Femur (tissue), 1 donor: Measurements from ENCODE around the gene HPCAL1.

ENCODE experiments used
- DNase-seq: peaks from one replicate; pipeline ENCODE4 v3.0.0-alpha.2; 2017

Gene HPCAL1

GRCh38 chr2:10410001-10410822 lies 107.5 kb downstream of the HPCAL1 start:
- peak; percentile 74 for DNase-seq

DNA sequence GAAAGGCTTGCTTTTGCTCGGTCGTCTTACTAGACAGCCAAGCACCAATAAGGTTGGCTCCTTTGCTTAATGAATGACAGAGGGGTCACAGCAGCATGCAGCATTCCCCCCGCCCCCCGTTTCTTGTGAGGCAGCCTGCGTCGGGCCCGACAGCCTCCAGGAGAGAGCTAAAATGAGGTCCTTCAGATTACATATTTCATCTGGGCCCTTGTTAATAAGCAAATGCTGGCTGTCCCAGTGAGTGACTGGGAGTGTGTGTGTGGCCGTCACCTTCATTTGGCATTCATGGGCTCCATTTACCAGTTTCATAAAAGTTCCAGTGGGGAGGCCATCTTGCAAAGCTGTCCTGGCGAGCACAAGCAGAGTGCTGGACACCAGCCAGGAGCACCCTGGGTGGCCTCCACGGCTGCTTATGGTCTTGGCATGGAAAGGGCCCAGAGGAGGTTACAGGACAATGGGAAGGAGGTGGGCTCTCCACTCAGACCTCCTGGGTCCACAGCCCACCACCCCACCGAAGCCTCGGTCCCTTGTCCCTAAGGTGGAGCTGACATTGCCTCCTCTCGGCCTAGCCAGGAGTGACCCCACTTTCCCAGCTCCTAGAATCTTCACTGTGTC lies 108.2 kb downstream of the HPCAL1 start:
- DNase-seq: no peak

DNA sequence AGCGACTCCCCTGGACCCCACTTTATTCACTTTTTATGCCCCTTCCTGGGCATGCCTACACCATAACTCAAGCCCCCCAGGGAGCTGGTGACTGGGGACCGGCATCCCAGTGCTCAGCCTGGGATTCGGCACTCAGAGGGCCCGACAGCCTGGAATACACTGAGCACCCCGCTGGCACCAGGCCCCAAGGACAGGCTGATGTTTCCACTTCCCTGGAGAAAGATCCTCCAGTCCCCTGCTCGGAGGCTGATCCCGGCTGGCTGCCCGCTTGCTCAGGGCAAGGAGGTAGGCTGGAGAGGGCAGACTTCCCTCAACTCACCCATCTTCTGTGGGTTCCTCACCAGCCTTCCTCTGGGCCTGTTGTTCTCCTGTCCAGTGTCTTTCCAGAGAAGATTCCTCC lies 108.9 kb downstream of the HPCAL1 start:
- no peak for DNase-seq

GRCh38 chr2:10412380-10412779 lies 109.7 kb downstream of the HPCAL1 start:
- no peak for DNase-seq

DNA sequence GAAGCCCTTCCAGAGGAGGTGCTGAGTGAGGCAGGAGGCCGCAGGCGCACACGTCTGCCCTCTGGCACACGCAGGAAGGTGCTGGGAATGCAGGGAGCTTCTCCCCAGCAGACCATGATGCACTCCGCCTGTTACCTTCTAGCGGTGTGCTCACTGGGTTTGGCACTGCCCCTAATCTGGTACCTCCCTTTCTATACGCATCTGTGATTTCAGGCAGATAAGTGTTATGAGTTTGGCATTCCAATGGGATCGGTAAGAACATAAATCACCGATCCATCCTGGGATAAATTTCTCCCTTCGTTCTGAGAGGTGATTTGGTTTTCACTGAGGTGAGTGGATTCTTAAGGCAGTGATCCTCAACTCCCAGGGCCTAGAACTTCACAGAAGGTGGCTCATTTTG lies 110.8 kb downstream of the HPCAL1 start:
- no peak for DNase-seq

DNA sequence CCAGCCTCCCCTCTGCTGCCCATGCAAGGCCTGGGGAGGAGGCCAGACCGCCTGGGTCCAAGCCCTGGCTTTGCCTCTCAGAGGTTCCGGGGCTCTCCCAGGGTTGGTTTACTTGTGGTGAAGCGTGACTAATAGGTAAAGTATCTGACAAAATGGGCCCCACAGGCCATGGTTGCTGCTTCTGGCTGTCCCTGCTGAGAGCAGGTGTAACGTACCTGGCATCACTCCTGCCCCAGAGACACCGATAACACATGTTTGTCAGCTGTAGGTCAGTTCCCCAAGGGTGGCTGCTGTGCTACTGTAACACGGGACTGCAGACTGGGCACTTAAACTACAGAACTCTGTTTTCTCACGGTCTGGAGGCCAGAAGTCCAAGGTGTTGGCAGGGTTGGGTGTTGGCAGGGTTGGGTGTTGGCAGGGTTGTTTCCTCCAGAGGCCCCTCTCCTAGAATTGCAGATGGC lies 111.3 kb downstream of the HPCAL1 start:
- DNase-seq: no peak

DNA sequence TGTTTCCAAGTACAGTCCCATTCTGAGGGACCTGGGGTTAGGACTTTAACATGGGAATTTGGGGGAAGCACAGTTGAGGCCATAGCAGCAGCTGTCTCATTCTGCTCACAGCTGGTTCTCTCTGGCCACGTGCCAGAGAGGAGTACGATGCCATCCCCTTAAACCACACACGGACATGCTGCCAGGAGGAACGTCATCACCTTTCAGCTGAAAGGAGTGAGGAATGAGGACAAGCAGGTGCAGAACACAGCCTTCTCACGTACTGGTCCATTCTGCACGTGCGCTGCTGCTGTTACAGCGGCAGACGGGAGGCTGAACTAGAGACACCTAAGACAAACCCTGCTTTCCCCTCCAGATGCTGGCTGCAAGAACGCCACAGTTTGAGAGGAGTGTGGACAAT lies 111.9 kb downstream of the HPCAL1 start:
- peak; percentile 64 for DNase-seq

DNA sequence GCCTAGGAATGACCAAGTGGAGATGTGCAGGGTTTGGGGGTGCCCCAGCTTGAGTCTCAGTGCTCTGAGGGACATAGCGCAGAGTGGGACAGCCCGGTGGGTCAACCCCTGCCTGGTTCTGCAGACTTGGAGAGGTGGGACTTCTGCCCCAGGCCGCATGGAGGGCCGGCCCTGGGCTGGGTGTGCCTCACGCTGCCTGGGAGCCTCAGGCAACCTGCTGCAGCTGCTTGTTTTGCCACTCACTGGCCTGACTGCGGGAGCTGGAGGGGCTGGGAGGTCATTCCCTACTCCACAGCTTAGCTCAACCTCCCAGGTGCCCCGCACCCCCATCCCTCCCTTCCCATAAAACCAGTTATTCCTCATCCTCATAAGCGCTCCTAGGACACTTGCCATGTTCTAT lies 112.3 kb downstream of the HPCAL1 start:
- DNase-seq: no peak

- no peak for DNase-seq
Measured at GRCh38 chr2:10415640-10416039, 112.9 kb downstream of the HPCAL1 start.

DNA sequence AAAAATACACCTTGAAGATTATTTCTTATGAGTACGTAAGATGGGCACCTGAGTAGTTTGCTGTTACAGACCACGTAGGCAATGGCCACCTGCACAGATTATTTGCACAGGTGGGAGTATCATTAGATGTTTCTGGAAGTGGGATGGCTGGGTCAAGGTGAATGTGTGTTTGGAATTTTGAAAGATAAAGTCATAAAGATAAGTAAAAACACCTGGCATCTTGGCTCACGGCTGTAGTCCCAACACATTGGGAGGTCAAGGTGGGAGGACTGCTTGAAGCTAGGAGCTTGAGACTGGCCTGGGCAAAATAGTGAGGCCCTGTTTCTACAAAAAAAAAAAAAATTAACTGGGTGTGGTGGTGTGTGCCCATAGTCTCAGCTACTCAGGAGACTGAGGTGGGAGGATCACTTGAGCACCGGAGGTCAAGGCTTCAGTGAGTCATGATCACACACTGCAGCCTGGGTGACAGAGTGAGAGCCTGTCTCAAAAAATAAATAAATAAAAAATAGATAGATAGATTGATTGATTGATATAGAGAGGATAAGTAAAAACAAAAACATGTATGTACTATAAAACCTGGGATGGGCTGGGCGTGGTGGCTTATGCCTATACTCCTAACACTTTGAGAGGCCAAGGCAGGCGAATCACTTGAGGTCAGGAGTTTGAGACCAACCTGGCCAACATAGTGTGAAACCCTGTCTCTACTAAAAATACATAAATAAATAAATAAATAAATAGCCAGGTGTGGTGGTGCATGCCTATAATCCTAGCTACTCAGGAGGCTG lies 115.0 kb downstream of the HPCAL1 start:
- no peak for DNase-seq

DNA sequence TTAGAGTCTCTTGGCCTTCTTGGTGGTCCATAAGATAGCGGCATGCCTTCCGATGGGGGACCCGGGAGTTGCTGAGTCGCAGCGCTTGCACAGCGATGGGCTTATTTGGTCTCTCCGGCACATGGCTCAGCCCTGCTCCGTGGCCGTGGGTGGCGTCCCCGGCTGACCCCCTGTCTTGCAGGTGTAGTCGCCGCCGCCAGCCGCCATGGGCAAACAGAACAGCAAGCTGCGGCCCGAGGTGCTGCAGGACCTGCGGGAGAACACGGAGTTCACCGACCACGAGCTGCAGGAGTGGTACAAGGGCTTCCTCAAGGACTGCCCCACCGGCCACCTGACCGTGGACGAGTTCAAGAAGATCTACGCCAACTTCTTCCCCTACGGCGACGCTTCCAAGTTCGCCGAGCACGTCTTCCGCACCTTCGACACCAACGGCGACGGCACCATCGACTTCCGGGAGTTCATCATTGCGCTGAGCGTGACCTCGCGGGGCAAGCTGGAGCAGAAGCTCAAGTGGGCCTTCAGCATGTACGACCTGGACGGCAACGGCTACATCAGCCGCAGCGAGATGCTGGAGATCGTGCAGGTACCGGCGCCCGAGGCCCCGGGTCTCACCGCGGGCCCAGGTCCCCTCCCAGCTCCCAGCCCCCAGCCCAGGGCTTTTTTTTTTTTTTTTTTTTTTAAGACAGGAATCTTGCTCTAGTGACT lies 117.0 kb downstream of the HPCAL1 start:
- DNase-seq: no peak

DNA sequence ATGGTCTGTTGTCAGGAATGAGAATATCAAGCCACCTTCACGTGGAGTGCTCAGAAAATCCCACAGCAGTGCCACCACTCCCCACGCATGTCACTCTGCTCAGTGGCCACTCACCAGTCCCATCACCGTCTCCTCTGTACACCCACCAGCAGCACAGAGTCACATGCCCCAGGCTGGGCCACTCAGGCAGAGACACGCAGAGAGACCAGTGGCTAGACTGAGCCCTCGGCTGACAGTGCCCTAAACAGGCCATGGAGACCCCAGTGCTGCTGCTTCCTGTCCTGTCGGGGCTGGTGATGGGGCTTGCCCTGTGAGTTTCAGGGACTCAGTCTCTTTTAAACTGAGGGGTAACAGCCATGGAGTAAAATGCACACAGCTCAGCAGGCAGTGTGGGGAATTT lies 119.5 kb downstream of the HPCAL1 start:
- no peak for DNase-seq

DNA sequence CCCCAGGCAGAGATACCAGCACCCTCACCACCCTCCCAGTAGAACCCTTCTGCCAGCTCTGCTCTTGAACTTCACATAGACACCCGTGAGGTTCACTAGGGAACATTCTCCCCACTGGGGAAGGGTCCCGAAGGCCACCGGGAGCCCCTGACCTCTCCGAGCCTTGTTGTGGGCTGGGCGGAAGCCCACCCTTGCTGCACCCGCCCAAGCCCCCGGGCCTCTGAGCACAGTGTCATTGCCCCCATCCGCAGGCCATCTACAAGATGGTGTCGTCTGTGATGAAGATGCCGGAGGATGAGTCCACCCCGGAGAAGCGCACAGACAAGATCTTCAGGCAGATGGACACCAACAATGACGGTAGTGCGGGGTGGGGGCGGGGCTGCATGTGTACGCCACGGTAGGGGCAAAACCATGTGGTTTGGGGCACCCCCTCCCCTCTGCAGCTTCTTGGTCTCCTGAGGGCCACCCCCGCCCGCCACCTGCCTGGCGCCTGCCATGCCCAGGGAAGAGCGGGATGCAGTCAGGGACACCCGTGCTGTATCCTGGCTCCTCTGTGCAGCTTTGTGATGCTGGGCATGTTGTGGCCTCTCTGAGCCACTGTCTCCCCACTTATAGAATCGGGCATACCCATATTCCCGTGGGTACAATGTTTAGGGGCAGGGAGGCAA lies 120.2 kb downstream of the HPCAL1 start:
- no peak for DNase-seq

DNA sequence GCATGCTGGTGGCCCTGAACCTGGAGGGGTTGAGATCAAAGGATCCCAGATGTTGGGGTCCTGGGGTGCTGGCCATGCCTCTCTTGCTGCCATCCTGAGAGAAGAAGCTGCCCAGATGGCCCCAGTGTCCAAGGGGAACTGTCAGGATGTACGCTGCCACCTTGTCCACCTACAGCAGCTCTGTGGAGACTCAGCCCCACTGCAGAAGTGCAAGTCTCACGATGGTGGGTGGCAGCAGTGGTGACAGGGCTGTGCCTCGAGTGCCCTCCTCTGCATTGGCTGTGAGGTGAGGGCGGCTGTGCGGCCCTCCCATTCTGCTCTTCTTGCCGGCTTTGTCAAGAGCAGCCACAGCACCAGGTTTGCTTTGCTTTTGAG lies 120.7 kb downstream of the HPCAL1 start:
- DNase-seq: no peak

DNA sequence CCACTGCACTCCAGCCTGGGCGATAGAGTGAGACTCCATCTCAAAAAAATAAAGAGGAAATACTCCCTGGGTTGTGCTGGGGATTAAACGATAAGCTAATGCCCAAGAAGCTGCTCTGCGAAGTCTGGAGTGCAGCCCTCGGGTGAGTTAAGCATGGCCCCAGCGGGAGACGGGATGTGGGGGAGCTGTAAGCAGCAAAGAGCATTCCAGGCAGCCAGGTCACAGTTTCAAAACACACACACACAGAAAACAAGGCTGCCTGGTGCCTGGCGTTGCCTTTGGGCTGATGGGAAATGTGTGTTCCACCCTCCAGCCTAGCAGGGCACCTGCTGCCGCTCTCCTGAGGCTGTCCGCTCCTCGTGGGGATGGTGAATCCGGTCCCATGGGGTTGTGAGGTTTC lies 121.3 kb downstream of the HPCAL1 start:
- DNase-seq: no peak

GRCh38 chr2:10424916-10425505 lies 122.3 kb downstream of the HPCAL1 start:
- no peak for DNase-seq

DNA sequence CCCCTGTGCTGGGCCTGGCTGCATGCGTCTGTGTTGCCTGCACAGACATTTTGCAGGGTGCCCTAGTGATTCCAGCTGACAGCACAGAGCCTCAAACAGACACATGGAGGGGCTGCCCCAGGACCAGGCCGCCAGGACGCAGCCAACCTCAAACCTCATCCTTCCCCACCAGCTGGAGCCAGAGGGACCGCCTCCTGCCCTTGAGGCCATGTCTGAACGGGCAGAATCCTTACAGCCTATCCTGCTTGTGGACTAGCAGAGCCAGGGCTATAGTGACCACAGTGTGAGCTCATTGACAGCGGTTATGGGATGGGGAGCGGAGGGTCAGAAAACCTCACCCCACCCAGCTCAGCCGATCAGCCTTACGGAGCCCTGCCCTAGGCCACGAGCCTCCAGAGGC lies 123.0 kb downstream of the HPCAL1 start:
- no peak for DNase-seq

GRCh38 chr2:10426726-10427617 lies 124.3 kb downstream of the HPCAL1 start:
- no peak for DNase-seq

DNA sequence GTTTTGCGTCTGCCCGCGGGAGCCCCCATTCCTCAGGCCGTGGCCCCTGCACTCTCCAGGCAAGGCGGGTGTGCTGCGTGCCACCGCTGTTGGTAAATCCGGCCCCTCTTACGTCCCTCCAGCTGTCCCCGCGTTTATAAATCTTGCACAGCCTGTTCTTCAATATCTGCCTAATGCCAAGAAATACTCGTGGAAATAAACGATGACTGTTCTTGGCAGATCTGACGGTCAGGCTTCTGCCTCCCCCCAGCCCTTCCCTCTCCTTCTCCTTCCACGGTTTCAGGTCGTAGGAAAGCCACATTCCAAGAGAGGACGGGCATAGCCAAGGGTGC lies 124.9 kb downstream of the HPCAL1 start:
- no peak for DNase-seq

GRCh38 chr2:10428355-10428754 lies 125.7 kb downstream of the HPCAL1 start:
- DNase-seq: no peak

DNA sequence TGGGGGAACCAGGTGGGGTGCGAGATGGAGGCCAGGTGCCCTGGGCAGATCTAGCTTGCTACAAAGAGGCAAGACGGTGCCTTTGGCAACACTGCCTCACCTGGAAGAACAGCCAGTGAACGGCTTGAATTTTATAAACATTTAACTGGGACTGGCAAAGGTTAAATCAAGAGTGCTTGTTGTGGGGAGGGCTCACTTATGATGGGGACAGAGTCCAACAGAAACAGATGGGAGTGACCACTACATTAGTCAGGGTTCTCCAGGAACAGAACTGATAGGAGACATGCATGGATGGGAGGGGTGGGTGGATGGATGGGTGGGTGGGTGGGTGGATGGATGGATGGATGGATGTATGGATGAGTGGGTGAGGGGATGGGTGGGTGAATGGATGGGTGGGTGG lies 126.2 kb downstream of the HPCAL1 start:
- no peak for DNase-seq
